ENCODE measurements around the gene RACGAP1.

DNA sequence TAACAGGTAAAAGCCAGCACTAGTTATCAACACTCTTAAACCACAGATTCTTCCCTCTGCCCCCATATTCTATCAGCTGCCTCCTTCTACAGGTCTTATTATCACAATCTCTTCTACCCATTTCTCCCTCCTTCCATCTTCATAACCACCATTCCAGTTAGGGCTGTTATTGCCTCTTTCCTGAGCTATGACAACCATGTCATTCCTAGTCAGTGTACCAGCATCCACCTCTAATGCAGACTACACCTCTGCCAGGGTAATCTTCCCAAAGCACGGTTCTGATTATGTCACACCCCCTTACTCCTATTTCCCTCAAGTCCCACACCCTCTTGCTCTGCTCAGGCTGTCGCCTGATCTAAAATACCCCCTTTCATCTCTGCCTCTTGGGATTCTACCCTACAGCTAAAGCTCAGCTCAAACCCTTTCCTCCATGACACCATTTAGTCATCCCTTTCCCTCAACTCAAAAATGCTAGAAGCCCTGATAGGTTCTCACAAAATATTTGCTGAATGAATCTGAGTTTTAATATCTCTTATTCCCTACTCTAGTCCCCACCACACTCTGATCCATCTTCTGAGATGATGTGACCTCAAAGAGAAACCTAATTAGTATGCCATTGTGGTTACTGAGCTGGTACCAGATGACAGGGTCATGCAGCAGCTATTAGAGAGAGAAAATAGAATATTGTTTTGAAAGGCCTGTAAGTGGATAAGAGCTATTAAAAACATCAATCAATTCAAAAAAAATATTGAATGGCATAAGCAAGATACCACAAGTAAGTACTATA lies 11.7 kb downstream of the RACGAP1 start:
- TF ChIP-seq, protein P1, sequence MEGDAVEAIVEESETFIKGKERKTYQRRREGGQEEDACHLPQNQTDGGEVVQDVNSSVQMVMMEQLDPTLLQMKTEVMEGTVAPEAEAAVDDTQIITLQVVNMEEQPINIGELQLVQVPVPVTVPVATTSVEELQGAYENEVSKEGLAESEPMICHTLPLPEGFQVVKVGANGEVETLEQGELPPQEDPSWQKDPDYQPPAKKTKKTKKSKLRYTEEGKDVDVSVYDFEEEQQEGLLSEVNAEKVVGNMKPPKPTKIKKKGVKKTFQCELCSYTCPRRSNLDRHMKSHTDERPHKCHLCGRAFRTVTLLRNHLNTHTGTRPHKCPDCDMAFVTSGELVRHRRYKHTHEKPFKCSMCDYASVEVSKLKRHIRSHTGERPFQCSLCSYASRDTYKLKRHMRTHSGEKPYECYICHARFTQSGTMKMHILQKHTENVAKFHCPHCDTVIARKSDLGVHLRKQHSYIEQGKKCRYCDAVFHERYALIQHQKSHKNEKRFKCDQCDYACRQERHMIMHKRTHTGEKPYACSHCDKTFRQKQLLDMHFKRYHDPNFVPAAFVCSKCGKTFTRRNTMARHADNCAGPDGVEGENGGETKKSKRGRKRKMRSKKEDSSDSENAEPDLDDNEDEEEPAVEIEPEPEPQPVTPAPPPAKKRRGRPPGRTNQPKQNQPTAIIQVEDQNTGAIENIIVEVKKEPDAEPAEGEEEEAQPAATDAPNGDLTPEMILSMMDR (IDR thresholded peaks at IDR 0.05; ENCODE audit: poor library complexity, severe bottlenecking) = no peak
- TF ChIP-seq EZH2 (IDR thresholded peaks at IDR 0.05; ENCODE audit: borderline replicate concordance, insufficient read depth, low read length, poor library complexity, severe bottlenecking) (no peak), SMC3 (conservative IDR thresholded peaks at IDR 0.05; ENCODE audit: poor library complexity) (no peak)

Data from neural cell (in vitro differentiated cells).